GM18951 (cell line): Measurements from ENCODE around the gene SEMA3E.
"Not testable (repeated sequence)": the region's sequence is repeated elsewhere in the genome, so short reads cannot be mapped to it uniquely, and the experiment has no call there.

ENCODE experiments used
- POLR2A ChIP-seq: IDR thresholded peaks from 4 replicates; pipeline ENCODE4 v1.6.1; 2011; ENCODE audit warnings: mild to moderate bottlenecking; ENCODE audit not compliant: insufficient read length, insufficient read depth; ENCODE audit errors: extremely low read depth
- in situ Hi-C: fragments of 300-500 bp; cut with MboI; formaldehyde crosslinking; loops from one replicate; pipeline ENCODE4 v1.12.0; 2022; ENCODE audit warnings: low sequenced_read_pairs, mixed read lengths, inconsistent platforms; ENCODE audit not compliant: unreplicated experiment

The SEMA3E gene

GRCh38 chr7:83457022-83457892, 191.7 kb downstream of the SEMA3E start:
- in situ Hi-C loops, result no loop called here
- no peak for TF ChIP-seq POLR2A

GRCh38 chr7:83456413-83456812, 192.5 kb downstream of the SEMA3E start:
- in situ Hi-C loops, result no loop called here
- no peak for TF ChIP-seq POLR2A

GRCh38 chr7:83455612-83456011, 193.3 kb downstream of the SEMA3E start:
- in situ Hi-C loops, result no loop called here
- TF ChIP-seq POLR2A, result no peak

- TF ChIP-seq POLR2A, result no peak
- in situ Hi-C loops, result no loop called here
These were observed 196.7 kb downstream of the SEMA3E start for GRCh38 chr7:83452256-83452655.

GRCh38 chr7:83451501-83452045, 197.4 kb downstream of the SEMA3E start:
- in situ Hi-C loops, result no loop called here
- TF ChIP-seq POLR2A, result no peak

- TF ChIP-seq POLR2A, result no peak
- in situ Hi-C loops, result no loop called here
These were observed 199.2 kb downstream of the SEMA3E start for GRCh38 chr7:83449781-83450180.

- TF ChIP-seq POLR2A, result no peak
- in situ Hi-C loops, result no loop called here
These were observed 201.3 kb downstream of the SEMA3E start for GRCh38 chr7:83447681-83448080.

GRCh38 chr7:83446102-83446669, 202.8 kb downstream of the SEMA3E start:
- in situ Hi-C loops, result no loop called here

GRCh38 chr7:83442911-83443310, 206.0 kb downstream of the SEMA3E start:
- in situ Hi-C loops, result no loop called here
- no peak for TF ChIP-seq POLR2A

More at GRCh38 chr7:83446102-83446669, 202.8 kb downstream of the SEMA3E start:
- no peak for TF ChIP-seq POLR2A

GRCh38 chr7:83439026-83439425, 209.9 kb downstream of the SEMA3E start:
- TF ChIP-seq POLR2A, result no peak
- in situ Hi-C loops, result no loop called here

GRCh38 chr7:83430289-83430688, 218.7 kb downstream of the SEMA3E start:
- in situ Hi-C loops, result not testable (repeated sequence)

- in situ Hi-C loops, result no loop called here
These were observed 219.4 kb downstream of the SEMA3E start for GRCh38 chr7:83429493-83429892.

GRCh38 chr7:83427884-83428283, 221.1 kb downstream of the SEMA3E start:
- in situ Hi-C loops, result no loop called here
- TF ChIP-seq POLR2A, result no peak

More at GRCh38 chr7:83429493-83429892, 219.4 kb downstream of the SEMA3E start:
- no peak for TF ChIP-seq POLR2A

- in situ Hi-C loops, result no loop called here
- TF ChIP-seq POLR2A, result no peak
These were observed 222.6 kb downstream of the SEMA3E start for GRCh38 chr7:83426325-83426724.
